NCI-H2029 (cell line): ENCODE data around the gene CREB3L4.
A peak's percentile ranks its signal among the peaks of the same experiment; 100 is the strongest.

Source experiments
- DNase-seq: peaks from one replicate; lab custom pipeline; 2025; lab: John Stamatoyannopoulos, UW

Gene CREB3L4

GRCh38 chr1:153967107-153967999, at the start of gene CREB3L4:
TSS of gene CREB3L4 (plus strand) at chr1:153967902. CDS start at chr1:153968526, 624 bp downstream.
- DNase-seq, result peak; percentile 96

- no peak for DNase-seq
Observed at GRCh38 chr1:153919876-153920852, 47.5 kb upstream of the CREB3L4 start.

- no peak for DNase-seq
Observed at GRCh38 chr1:153921080-153921802, 46.5 kb upstream of the CREB3L4 start.

GRCh38 chr1:153921803-153922075, 46.0 kb upstream of the CREB3L4 start:
- DNase-seq, result no peak

- peak; percentile 71 for DNase-seq
Observed at GRCh38 chr1:153922076-153922971, 45.4 kb upstream of the CREB3L4 start.

GRCh38 chr1:153922972-153923925, 44.5 kb upstream of the CREB3L4 start, which contains the start of gene GATAD2B:
TSS of gene GATAD2B (minus strand) at chr1:153922972. CDS start at chr1:153828347, 94,625 bp downstream.
- peak; percentile 99 for DNase-seq

GRCh38 chr1:153926405-153926804, 41.3 kb upstream of the CREB3L4 start:
- no peak for DNase-seq

- DNase-seq, result no peak
Observed at GRCh38 chr1:153928245-153928644, 39.5 kb upstream of the CREB3L4 start.

- no peak for DNase-seq
Observed at GRCh38 chr1:153928791-153929341, 38.8 kb upstream of the CREB3L4 start.

- no peak for DNase-seq
Observed at GRCh38 chr1:153929426-153929825, 38.3 kb upstream of the CREB3L4 start.

GRCh38 chr1:153929981-153930948, 37.4 kb upstream of the CREB3L4 start:
- DNase-seq, result no peak

GRCh38 chr1:153932156-153933131, 35.3 kb upstream of the CREB3L4 start:
- DNase-seq, result no peak

- DNase-seq, result no peak
Observed at GRCh38 chr1:153933430-153933829, 34.3 kb upstream of the CREB3L4 start.

- no peak for DNase-seq
Observed at GRCh38 chr1:153933955-153934354, 33.7 kb upstream of the CREB3L4 start.

GRCh38 chr1:153934746-153935145, 33.0 kb upstream of the CREB3L4 start:
- no peak for DNase-seq

GRCh38 chr1:153936011-153936802, 31.5 kb upstream of the CREB3L4 start:
- DNase-seq, result no peak
